Measurements from ENCODE around the gene VSIG8. TPM values are rescaled to one million over a fixed set of nuclear protein-coding genes. Genes with fewer than 3 reads are reported as not detected.

Gene VSIG8
- total and polyA plus RNA-seq, 9 of the 15 experiments (the other 6 are each of a cell fraction or from before 2014, with no cell fraction given): not detected

GRCh38 chr1:159862557-159862956 lies at the start of gene VSIG8 (continued):
- no peak for TF ChIP-seq TAF9B (IDR thresholded peaks at IDR 0.05; ENCODE audit: partially characterized antibody)
- no peak for TF ChIP-seq EHMT2 (IDR thresholded peaks at IDR 0.05)
- no peak for TF ChIP-seq ZNF512 (tag; IDR thresholded peaks at IDR 0.05)

- Histone ChIP-seq H4K20me1 (replicated peaks; ENCODE audit: control insufficient read depth, insufficient read depth, low read length) (no peaks in the 10 kb centered on the region; the same call in 1 of the 2 replicates), H3K4me3 (no peak overlapping the region), H3K79me2 (ENCODE audit: control insufficient read depth, insufficient read depth, low read length) (no peaks in the 10 kb centered on the region), H3K4me1 (replicated peaks in 1 of 2; ENCODE audit: control insufficient read depth in 2 of 2, insufficient read depth in 2 of 2, low read length in 2 of 2) (peaks cover 20 to 45% of the 10 kb centered on the region in 2 experiments), H2AFZ (ENCODE audit: low read depth, low read length) (0 out of 2 replicates have a peak overlapping the region, but pooled peaks have one; percentile 18), H3K27me3 (ENCODE audit: control insufficient read depth in 2 of 2, insufficient read depth in 2 of 2, low read length in 2 of 2) (no peaks in the 10 kb centered on the region), H3K9me3 (replicated peaks; ENCODE audit: control insufficient read depth, insufficient read depth, low read depth, low read length) (no peaks in the 10 kb centered on the region), H3K9ac (ENCODE audit: insufficient read depth in 1 of 2, low read depth in 2 of 2, low read length in 2 of 2) (peak overlapping the region; percentile 26 to 63; a peak in 2 of 4 replicates), H3K4me2 (ENCODE audit: insufficient read depth, low read length) (0 out of 2 replicates have a peak overlapping the region, but pooled peaks have one; percentile 26), H3K36me3 (ENCODE audit: control insufficient read depth, insufficient read depth, low read length) (peaks cover 8% of the 10 kb centered on the region; the same call in 1 of the 3 replicates), H3K9me1 (ENCODE audit: control insufficient read depth, insufficient read depth, low read length) (no peaks in the 10 kb centered on the region), H3K27ac (ENCODE audit: extremely low read depth, low read depth, low read length) (peak overlapping the region; percentile 45; the same call in 2 of the 3 replicates)
- ATAC-seq (no peak), DNase-seq (ENCODE audit: extremely low read depth in 1 of 4, low spot score in 3 of 4) (no peak), FAIRE-seq (peak; percentile 44)
- in situ Hi-C loops (cut with MboI) (no loop called here), intact Hi-C loops (cut with micrococcal nuclease) (no loop called here)
- no TSS peak for BruUV-seq (replicated peaks)
- 41% methylated on average over 6 of the region's 6 CpGs for WGBS (ENCODE audit: insufficient coverage, low coverage, missing lambda C conversion rate)
- ChIA-PET CTCF (ENCODE audit: low intra/inter-chr PET ratio) (no interaction called here), POLR2A (interaction anchor here (0.6 to 1.5 kb wide), 4 partner anchors 13 to 96 kb away, joined by 3 to 6 read pairs (median 4); partner anchors contain the start of gene TAGLN2)
- TF ChIP-seq MAZ (CRISPR knock-in tag; conservative IDR thresholded peaks at IDR 0.05 in 1 of 2, IDR thresholded peaks at IDR 0.05 in 1 of 2): 0 out of 4 replicates have a peak, but pooled peaks of 1 of the 2 experiments have one; percentile 12
- TF ChIP-seq ZNF121 (CRISPR knock-in tag; conservative IDR thresholded peaks at IDR 0.05): no peak
These were observed 49.0 kb upstream of the VSIG8 start for GRCh38 chr1:159911326-159912070.

All from K562 (cell line).